Uterus (tissue), 4 donors: ENCODE measurements around the gene MSL1. TPM values are rescaled to one million over a fixed set of nuclear protein-coding genes. Genes with fewer than 3 reads are reported as not detected.

Experiments
- DNase-seq, 2 donors: peaks; one replicate each; pipeline ENCODE4 v3.0.0-alpha.2; 2019 to 2020
- H3K27ac ChIP-seq, 2 donors: fragments of 200-600 bp; sonication (generic); 1 replicate in 1 of 2; 2 replicates in 1 of 2; pipeline ENCODE4 v1.5.1; 2016 to 2018
- H3K27me3 ChIP-seq, 2 donors: fragments of 200-600 bp; sonication (generic); one replicate each; pipeline ENCODE4 v1.5.1; 2018 to 2019; ENCODE audit warnings: control low read depth in 1 of 2
- H3K36me3 ChIP-seq, 2 donors: fragments of 200-600 bp; sonication (generic); one replicate each; pipeline ENCODE4 v1.5.1; 2019; ENCODE audit warnings: control low read depth in 1 of 2
- H3K4me1 ChIP-seq, 2 donors: fragments of 200-600 bp; sonication (generic); one replicate each; pipeline ENCODE4 v1.5.1; 2018 to 2019; ENCODE audit warnings: control low read depth in 1 of 2
- H3K4me3 ChIP-seq, 2 donors: fragments of 200-600 bp; sonication (generic); 1 replicate in 1 of 2; 2 replicates in 1 of 2; pipeline ENCODE4 v1.5.1; 2018 to 2019; ENCODE audit warnings: mild to moderate bottlenecking in 1 of 2
- H3K9me3 ChIP-seq, 2 donors: fragments of 200-600 bp; sonication (generic); one replicate each; pipeline ENCODE4 v1.5.1; 2019; ENCODE audit warnings: control low read depth in 1 of 2
- CTCF ChIP-seq, 4 experiments: fragments of 200-600 bp in 2 of 4; fragments of 450-650 bp in 2 of 4; sonication (generic) in 2 of 4; IDR thresholded peaks; one replicate each; pipeline ENCODE4 v1.5.1; 2016 to 2019; ENCODE audit warnings: antibody characterized with exemption in 4 of 4, mild to moderate bottlenecking in 2 of 4, moderate library complexity in 1 of 4
- POLR2A ChIP-seq, 2 donors: fragments of 450-650 bp; IDR thresholded peaks; one replicate each; pipeline ENCODE4 v1.6.1; 2016; ENCODE audit warnings: antibody characterized with exemption in 2 of 2, mild to moderate bottlenecking in 1 of 2, moderate library complexity in 1 of 2
- intact Hi-C: fragments of 100-400 bp; cut with DNase I; formaldehyde crosslinking; loops from one replicate; pipeline ENCODE4 v1.15.1; 2023; ENCODE audit warnings: low total_unique reads
- total RNA-seq, 4 donors: library from RNA; depleted of rRNA in 3 of 4; stranded (reverse); fragments of >200 nt in 3 of 4; gene quantifications; one replicate each; pipeline versions ENCODE4 v1.1.0 to v1.2.4, GENCODE V29; 2014 to 2023
- donor health status: DM: yes; HTN: yes; CAD: no.

The MSL1 gene
- total RNA-seq, 4 donors from 2014 or later, result 51.0 to 151 (median 77.6) TPM

GRCh38 chr17:40074175-40074512, 47.6 kb upstream of the MSL1 start:
- H3K4me3 ChIP-seq, result no peak overlapping the region
- peak overlapping the region; percentile 98 for H3K27ac ChIP-seq
- no peaks in the 10 kb centered on the region for H3K27me3 ChIP-seq
- intact Hi-C loops, result loop anchor here (10.0 kb wide), 1 partner anchor 59 kb away; the partner anchor contains the start of gene CSF3
- no peaks in the 10 kb centered on the region for H3K36me3 ChIP-seq
- H3K4me1 ChIP-seq, result peaks cover 14 to 39% of the 10 kb centered on the region in 2 donors
- no peak for DNase-seq
- no peak for TF ChIP-seq CTCF (IDR thresholded peaks at IDR 0.05)
- TF ChIP-seq POLR2A (IDR thresholded peaks at IDR 0.05), result no peak
- H3K9me3 ChIP-seq, result no peaks in the 10 kb centered on the region

GRCh38 chr17:40074871-40075200, 46.9 kb upstream of the MSL1 start:
- no peak for DNase-seq
- H3K27ac ChIP-seq, result peak overlapping the region; percentile 98
- no peaks in the 10 kb centered on the region for H3K9me3 ChIP-seq
- peaks cover 14 to 39% of the 10 kb centered on the region in 2 donors for H3K4me1 ChIP-seq
- TF ChIP-seq CTCF (IDR thresholded peaks at IDR 0.05) (no peak), POLR2A (IDR thresholded peaks at IDR 0.05) (no peak)
- H3K36me3 ChIP-seq, result no peaks in the 10 kb centered on the region
- H3K27me3 ChIP-seq, result no peaks in the 10 kb centered on the region
- intact Hi-C loops, result loop anchor here (10.0 kb wide), 1 partner anchor 60 kb away; the partner anchor contains the start of gene CSF3
- H3K4me3 ChIP-seq, result no peak overlapping the region

- H3K27ac ChIP-seq, result peak overlapping the region; percentile 98
- H3K27me3 ChIP-seq, result no peaks in the 10 kb centered on the region
- H3K36me3 ChIP-seq, result no peaks in the 10 kb centered on the region
- intact Hi-C loops, result loop anchor here (10.0 kb wide), 1 partner anchor 61 kb away; the partner anchor contains the start of gene CSF3
- peak; percentile 74 to 77 for DNase-seq
- H3K4me1 ChIP-seq, result peaks cover 14 to 34% of the 10 kb centered on the region in 2 donors
- TF ChIP-seq CTCF (IDR thresholded peaks at IDR 0.05), result peak; percentile 88 to 94 (median 92)
- TF ChIP-seq POLR2A (IDR thresholded peaks at IDR 0.05), result peak in 1 of 2 donors; percentile 22
- no peak overlapping the region for H3K4me3 ChIP-seq
- no peaks in the 10 kb centered on the region for H3K9me3 ChIP-seq
Measured at GRCh38 chr17:40075201-40075941, 46.4 kb upstream of the MSL1 start.

GRCh38 chr17:40075942-40076498, 45.8 kb upstream of the MSL1 start:
- Histone ChIP-seq H3K27me3 (no peaks in the 10 kb centered on the region), H3K36me3 (no peaks in the 10 kb centered on the region), H3K4me1 (peaks cover 14 to 30% of the 10 kb centered on the region in 2 donors), H3K9me3 (no peaks in the 10 kb centered on the region), H3K4me3 (no peak overlapping the region), H3K27ac (peak overlapping the region; percentile 98)
- intact Hi-C loops, result loop anchor here (10.0 kb wide), 1 partner anchor 61 kb away; the partner anchor contains the start of gene CSF3
- TF ChIP-seq CTCF (IDR thresholded peaks at IDR 0.05) (no peak), POLR2A (IDR thresholded peaks at IDR 0.05) (no peak)
- DNase-seq, result no peak

- H3K27me3 ChIP-seq, result no peaks in the 10 kb centered on the region
- H3K36me3 ChIP-seq, result no peaks in the 10 kb centered on the region
- TF ChIP-seq POLR2A (IDR thresholded peaks at IDR 0.05) (no peak), CTCF (IDR thresholded peaks at IDR 0.05) (no peak)
- H3K27ac ChIP-seq, result peak overlapping the region; percentile 32 to 98
- H3K9me3 ChIP-seq, result no peaks in the 10 kb centered on the region
- intact Hi-C loops, result loop anchor here (10.0 kb wide), 1 partner anchor 62 kb away; the partner anchor contains the start of gene CSF3
- H3K4me3 ChIP-seq, result no peak overlapping the region
- peaks cover 14 to 24% of the 10 kb centered on the region in 2 donors for H3K4me1 ChIP-seq
- no peak for DNase-seq
Measured at GRCh38 chr17:40076591-40076990, 45.2 kb upstream of the MSL1 start.
